Measurements from ENCODE around the gene RADIL. TPM values are rescaled to one million over a fixed set of nuclear protein-coding genes. Genes with fewer than 3 reads are reported as not detected.
"Not testable (repeated sequence)": the region's sequence is repeated elsewhere in the genome, so short reads cannot be mapped to it uniquely, and the experiment has no call there.

Gene RADIL
- total RNA-seq, 2 donors from 2014 or later = 2.1 to 29.0 TPM

DNA sequence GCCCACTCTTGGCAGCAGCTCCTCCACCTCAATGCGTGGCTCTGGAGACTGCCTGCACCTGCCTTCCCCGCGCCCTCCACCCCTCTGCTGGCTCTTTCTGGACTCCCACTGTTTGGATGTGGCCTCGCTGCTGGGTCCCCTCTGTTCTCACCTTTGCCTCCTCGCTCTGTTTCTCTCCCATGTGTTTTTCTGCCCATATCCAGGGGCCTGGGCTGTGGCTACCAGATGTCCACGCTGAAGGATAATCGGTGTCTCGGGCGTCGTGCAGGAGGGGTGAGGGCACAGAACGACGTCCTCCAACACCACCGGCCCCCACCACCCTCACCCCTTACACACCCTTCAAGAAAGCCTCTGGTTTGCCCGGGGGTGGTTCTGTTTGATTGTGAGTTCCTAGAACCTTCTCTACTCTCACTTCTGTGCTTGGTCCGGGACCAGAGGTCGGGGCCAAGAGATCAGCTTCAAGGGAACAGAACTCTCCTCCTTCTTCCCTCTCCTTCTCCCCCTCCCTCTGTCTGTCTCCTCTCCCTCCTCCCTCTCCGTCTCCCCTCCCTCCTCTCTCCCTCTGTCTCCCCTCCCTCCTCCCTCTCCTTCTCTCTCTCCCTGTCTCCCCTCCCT, 76.4 kb downstream of the RADIL start:
- no peak for DNase-seq
- H3K4me1 ChIP-seq = no peaks in the 10 kb centered on the region
- WGBS, 2 donors = 75 to 76% methylated on average over 17 of the region's 17 CpGs
- no peak overlapping the region for H3K4me3 ChIP-seq
- no peak for TF ChIP-seq POLR2A (IDR thresholded peaks at IDR 0.05)
- TF ChIP-seq, protein P1, sequence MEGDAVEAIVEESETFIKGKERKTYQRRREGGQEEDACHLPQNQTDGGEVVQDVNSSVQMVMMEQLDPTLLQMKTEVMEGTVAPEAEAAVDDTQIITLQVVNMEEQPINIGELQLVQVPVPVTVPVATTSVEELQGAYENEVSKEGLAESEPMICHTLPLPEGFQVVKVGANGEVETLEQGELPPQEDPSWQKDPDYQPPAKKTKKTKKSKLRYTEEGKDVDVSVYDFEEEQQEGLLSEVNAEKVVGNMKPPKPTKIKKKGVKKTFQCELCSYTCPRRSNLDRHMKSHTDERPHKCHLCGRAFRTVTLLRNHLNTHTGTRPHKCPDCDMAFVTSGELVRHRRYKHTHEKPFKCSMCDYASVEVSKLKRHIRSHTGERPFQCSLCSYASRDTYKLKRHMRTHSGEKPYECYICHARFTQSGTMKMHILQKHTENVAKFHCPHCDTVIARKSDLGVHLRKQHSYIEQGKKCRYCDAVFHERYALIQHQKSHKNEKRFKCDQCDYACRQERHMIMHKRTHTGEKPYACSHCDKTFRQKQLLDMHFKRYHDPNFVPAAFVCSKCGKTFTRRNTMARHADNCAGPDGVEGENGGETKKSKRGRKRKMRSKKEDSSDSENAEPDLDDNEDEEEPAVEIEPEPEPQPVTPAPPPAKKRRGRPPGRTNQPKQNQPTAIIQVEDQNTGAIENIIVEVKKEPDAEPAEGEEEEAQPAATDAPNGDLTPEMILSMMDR (IDR thresholded peaks at IDR 0.05) = no peak
- intact Hi-C loops (cut with DNase I) = no loop called here
- H3K36me3 ChIP-seq (replicated peaks in 1 of 2; ENCODE audit: insufficient read depth in 1 of 2, low read depth in 2 of 2) = no peaks in the 10 kb centered on the region
- no peaks in the 10 kb centered on the region for H3K27me3 ChIP-seq
- H3K27ac ChIP-seq = no peak overlapping the region
- no peaks in the 10 kb centered on the region for H3K9me3 ChIP-seq
- ATAC-seq = no peak

DNA sequence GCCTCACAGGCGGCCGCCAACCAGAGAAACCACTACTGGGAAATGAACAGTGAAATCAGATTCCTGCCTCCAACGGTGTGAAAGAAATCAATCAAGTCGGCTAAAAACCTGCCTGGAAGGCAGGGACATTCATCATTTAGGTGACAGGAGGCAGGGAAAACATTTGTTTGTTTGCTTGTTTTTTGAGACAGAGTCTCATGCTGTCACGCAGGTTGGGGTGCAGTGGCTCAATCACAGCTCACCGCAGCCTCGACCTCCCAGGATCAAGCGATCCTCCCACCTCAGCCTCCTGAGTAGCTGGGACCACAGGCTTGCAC, 77.6 kb downstream of the RADIL start:
- H3K27ac ChIP-seq = no peak overlapping the region
- no peak for TF ChIP-seq POLR2A (IDR thresholded peaks at IDR 0.05)
- TF ChIP-seq, protein P1 (IDR thresholded peaks at IDR 0.05) = no peak
- H3K27me3 ChIP-seq = no peaks in the 10 kb centered on the region
- WGBS, 2 donors = 53 to 54% methylated on average over 8 of the region's 8 CpGs
- H3K4me3 ChIP-seq = no peak overlapping the region
- no peaks in the 10 kb centered on the region for H3K9me3 ChIP-seq
- H3K4me1 ChIP-seq = no peaks in the 10 kb centered on the region
- intact Hi-C loops (cut with DNase I) = no loop called here
- H3K36me3 ChIP-seq (replicated peaks in 1 of 2; ENCODE audit: insufficient read depth in 1 of 2, low read depth in 2 of 2) = no peaks in the 10 kb centered on the region
- ATAC-seq (no peak), DNase-seq (no peak)

DNA sequence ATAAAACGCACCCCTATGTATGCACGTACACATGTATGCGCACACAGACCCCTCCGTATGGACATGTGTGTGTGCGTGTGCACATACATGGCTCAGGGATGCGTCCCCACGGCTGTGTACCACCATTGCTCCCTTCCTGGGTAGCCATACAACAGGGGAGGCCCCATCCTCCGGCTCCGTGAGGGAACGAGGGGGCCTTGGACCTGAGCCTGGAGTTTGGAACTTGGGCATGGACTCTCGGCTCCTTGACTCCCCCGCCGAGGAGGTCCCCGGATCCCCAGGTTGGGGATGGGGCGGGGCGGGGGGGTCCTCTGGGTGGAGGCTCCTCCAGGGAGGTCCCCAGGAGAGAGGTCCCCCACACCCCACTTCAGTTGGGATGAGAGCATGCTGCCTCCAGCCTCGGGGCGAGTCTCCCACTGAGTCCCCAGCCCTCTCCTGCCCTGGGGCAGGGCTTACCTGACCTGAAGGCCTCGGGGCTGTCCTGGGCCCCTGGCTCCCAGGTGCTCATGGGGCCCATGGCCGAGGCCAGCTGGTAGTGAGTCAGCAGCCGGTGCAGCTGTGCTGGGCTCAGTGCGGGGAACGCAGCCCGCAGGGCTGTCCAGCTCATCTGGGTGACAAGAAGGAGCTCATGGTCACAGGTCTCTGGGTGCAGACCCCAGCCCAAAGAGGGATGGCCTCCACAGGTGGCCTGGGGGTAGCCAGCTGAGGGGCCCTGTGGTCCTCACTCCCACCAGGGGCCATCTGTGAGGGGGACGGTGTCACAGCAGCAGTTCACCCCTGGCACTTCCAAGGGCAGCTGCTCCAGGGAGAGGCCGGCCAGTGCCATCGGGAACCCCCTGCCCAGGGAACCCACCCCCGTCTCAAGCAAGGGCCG, 78.2 kb downstream of the RADIL start:
- Histone ChIP-seq H3K36me3 (replicated peaks in 1 of 2; ENCODE audit: insufficient read depth in 1 of 2, low read depth in 2 of 2) (no peaks in the 10 kb centered on the region), H3K27me3 (no peaks in the 10 kb centered on the region), H3K9me3 (no peaks in the 10 kb centered on the region), H3K4me1 (no peaks in the 10 kb centered on the region), H3K4me3 (no peak overlapping the region), H3K27ac (no peak overlapping the region)
- intact Hi-C loops (cut with DNase I) = no loop called here
- TF ChIP-seq, protein P1 (IDR thresholded peaks at IDR 0.05) = no peak
- no peak for TF ChIP-seq POLR2A (IDR thresholded peaks at IDR 0.05)
- WGBS, 2 donors = 72 to 75% methylated on average over 12 to 19 of the region's 29 CpGs
- DNase-seq (peak in 1 of 4 donors; percentile 10), ATAC-seq (no peak)

DNA sequence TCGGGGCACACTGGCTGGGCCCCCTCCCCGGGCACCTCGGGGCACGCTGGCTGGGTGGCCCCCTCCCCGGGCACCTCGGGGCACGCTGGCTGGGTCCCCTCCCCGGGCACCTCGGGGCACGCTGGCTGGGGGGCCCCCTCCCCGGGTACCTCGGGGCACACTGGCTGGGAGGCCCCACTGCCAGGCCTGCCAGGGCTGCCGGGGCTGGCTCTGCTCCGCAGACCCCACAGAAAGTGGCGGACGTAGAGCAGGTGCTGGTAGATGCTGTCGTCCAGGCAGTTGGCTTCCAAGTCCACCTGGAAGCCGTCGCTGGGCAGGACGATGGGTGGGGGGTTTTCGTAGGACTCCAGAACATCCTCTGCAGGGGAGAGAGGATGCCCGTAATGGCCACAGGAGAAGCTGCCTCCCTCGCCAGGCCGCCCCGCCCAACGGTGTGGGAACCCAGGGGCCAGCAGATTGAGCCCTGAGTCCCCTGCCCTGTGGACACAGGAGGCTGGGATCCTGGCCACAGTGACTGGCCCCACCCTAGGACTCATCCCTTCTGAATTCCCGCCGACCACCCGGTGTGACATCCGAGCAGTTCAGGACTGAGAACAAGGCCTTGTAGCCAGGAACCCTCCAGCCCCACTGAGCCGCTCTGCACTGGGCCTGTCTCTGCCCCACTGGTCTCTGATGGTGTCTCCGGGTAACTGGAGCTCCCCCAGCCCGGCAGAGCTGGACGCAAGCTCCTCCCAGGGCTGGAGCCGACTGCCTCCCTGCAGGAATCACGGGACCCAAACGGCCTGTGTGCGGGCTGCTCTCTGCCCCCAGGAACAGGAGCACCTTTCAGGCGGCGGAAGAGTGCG, 79.9 kb downstream of the RADIL start:
- Histone ChIP-seq H3K36me3 (replicated peaks in 1 of 2; ENCODE audit: insufficient read depth in 1 of 2, low read depth in 2 of 2) (no peaks in the 10 kb centered on the region), H3K27ac (no peak overlapping the region), H3K4me3 (no peak overlapping the region), H3K27me3 (no peaks in the 10 kb centered on the region), H3K4me1 (no peaks in the 10 kb centered on the region), H3K9me3 (no peaks in the 10 kb centered on the region)
- TF ChIP-seq POLR2A (IDR thresholded peaks at IDR 0.05) = no peak
- TF ChIP-seq, protein P1 (IDR thresholded peaks at IDR 0.05) = no peak
- DNase-seq (no peak), ATAC-seq (no peak)
- 76 to 78% methylated on average over 10 to 30 of the region's 41 CpGs for WGBS, 2 donors
- intact Hi-C loops (cut with DNase I) = loop anchor here (5.0 kb wide), 1 partner anchor 284 kb away; no protein-coding TSS in a partner anchor

DNA sequence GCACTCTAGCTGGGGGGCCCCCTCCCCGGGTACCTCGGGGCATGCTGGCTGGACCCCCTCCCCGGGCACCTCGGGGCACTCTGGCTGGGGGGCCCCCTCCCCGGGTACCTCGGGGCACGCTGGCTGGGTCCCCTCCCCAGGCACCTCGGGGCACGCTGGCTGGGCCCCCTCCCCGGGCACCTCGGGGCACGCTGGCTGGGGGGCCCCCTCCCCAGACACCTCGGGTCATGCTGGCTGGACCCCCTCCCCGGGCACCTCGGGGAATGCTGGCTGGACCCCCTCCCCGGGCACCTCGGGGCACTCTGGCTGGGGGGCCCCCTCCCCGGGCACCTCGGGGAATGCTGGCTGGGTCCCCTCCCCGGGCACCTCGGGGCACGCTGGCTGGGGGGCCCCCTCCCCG, 80.9 kb downstream of the RADIL start:
- not testable (repeated sequence) for H3K4me3 ChIP-seq; H3K36me3 ChIP-seq (replicated peaks in 1 of 2; ENCODE audit: insufficient read depth in 1 of 2, low read depth in 2 of 2); H3K4me1 ChIP-seq; H3K9me3 ChIP-seq; ATAC-seq; DNase-seq; H3K27ac ChIP-seq; H3K27me3 ChIP-seq
- WGBS, 2 donors = 75% methylated on average over 5 of the region's 23 CpGs; no CpG with 5 or more reads in 1 of the 2 donors
- intact Hi-C loops (cut with DNase I) = loop anchor here (5.0 kb wide), 1 partner anchor 285 kb away; no protein-coding TSS in a partner anchor

Measured in body of pancreas (tissue), 4 donors.